ENCODE data around the gene USH1C. TPM values are rescaled to one million over a fixed set of nuclear protein-coding genes. Genes with fewer than 3 reads are reported as not detected.

USH1C gene
- total and polyA plus RNA-seq, 9 donors, result 0.25 to 1.2 (median 1.00) TPM; not detected in 5

DNA sequence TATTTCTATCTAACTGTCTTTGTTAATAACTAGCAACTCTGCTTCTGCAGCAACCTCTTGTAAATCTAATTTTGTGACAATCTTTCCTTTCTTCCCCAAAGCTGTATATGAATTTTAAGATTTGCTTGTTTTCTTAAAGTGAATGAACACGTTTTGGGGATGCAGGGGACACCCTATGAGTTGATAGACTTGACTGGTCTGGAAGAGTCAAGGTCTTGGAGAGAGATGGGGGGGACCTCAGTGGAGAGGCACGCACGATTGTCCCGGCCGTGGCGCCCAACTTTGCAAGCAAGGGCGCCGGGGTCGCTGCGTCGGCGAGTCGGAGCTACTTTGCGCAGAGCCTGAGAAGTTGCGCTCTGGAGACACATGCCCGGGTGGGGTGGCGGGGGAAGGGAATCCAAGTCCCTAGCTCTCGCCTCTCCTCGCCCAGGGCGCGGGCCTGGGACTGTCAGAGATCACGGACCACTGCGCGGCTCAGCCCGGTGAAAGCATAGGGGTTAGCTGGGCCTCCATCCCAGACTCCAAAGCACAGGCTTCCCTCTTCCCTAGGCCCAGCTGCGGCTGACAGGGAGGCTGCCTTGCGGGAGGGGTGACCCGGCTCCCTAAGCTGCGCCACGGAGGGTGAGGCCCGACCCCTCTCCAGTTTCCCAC, 68.4 kb downstream of the USH1C start:
- Histone ChIP-seq H3K9me3 (no peaks in the 10 kb centered on the region), H3K27ac (no peak overlapping the region), H3K27me3 (no peaks in the 10 kb centered on the region), H3K4me3 (no peak overlapping the region), H3K4me1 (ENCODE audit: insufficient read depth) (no peaks in the 10 kb centered on the region), H3K36me3 (no peaks in the 10 kb centered on the region)
- WGBS, 3 donors, result 1 to 4% (median 3%) methylated on average over 31 of the region's 31 CpGs
- TF ChIP-seq, protein P1, sequence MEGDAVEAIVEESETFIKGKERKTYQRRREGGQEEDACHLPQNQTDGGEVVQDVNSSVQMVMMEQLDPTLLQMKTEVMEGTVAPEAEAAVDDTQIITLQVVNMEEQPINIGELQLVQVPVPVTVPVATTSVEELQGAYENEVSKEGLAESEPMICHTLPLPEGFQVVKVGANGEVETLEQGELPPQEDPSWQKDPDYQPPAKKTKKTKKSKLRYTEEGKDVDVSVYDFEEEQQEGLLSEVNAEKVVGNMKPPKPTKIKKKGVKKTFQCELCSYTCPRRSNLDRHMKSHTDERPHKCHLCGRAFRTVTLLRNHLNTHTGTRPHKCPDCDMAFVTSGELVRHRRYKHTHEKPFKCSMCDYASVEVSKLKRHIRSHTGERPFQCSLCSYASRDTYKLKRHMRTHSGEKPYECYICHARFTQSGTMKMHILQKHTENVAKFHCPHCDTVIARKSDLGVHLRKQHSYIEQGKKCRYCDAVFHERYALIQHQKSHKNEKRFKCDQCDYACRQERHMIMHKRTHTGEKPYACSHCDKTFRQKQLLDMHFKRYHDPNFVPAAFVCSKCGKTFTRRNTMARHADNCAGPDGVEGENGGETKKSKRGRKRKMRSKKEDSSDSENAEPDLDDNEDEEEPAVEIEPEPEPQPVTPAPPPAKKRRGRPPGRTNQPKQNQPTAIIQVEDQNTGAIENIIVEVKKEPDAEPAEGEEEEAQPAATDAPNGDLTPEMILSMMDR (IDR thresholded peaks at IDR 0.05), result no peak
- TF ChIP-seq EP300 (IDR thresholded peaks at IDR 0.05), result no peak
- no peak for TF ChIP-seq POLR2A (IDR thresholded peaks at IDR 0.05)
- intact Hi-C loops (cut with DNase I), result no loop called here
- no peak for DNase-seq

DNA sequence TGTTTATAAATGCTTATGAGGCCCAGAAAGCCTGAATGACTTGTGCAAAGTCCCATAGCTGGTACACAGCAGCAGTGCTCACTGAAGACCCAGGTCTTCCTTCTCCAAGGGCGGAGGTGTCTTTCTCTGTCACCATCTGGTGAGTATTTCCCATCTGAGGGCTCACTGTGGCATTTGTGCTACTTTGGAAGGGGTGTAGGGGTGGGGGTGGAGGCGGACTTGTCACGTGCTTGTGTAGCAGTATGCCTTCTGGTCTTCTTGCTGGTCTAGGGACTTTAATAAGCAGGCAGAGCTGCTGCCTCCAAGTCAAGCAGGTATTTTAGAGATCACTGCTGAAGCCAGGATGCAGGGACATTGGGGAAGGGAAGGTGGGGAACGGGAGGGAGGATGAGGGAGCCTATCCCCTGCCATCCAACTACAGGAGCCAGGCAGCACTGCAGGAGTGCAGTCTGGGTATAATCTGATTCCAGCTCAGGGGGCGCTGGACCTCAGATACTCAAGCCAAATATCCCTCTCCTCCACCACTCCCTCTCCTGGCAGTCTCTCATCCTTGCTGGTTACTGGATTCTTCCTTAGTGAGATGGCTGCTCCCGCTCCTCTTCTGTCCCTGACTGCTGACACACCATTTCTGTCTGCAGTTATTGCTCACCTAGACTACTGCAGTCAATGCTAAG, 71.0 kb downstream of the USH1C start:
- TF ChIP-seq EP300 (IDR thresholded peaks at IDR 0.05) (no peak), POLR2A (IDR thresholded peaks at IDR 0.05) (no peak)
- WGBS, 3 donors, result 29 to 44% (median 40%) methylated on average over 6 of the region's 6 CpGs
- Histone ChIP-seq H3K9me3 (no peaks in the 10 kb centered on the region), H3K27me3 (no peaks in the 10 kb centered on the region), H3K4me3 (no peak overlapping the region), H3K4me1 (ENCODE audit: insufficient read depth) (no peaks in the 10 kb centered on the region), H3K36me3 (no peaks in the 10 kb centered on the region), H3K27ac (no peak overlapping the region)
- no peak for DNase-seq
- intact Hi-C loops (cut with DNase I), result no loop called here

DNA sequence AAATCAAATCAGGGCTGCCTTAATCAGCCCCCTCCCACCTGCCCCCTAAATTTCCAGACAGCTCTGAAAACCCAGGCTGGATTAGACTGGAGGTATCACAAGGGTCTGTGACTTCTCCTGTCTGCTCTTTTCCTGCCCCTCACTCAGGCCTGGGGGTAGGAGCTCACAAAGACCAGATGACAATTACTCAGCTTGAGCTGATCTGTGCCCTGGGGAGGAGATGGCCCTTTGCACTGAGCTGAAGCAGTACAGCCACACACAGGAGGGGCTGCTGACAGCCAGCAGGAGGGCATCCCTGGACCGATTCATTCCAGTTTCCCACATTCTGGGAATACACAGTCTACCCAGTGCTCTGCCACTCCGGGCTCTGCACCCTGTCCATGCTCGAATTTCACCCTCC, 71.7 kb downstream of the USH1C start:
- DNase-seq, result no peak
- H3K27me3 ChIP-seq, result no peaks in the 10 kb centered on the region
- no peaks in the 10 kb centered on the region for H3K36me3 ChIP-seq
- intact Hi-C loops (cut with DNase I), result no loop called here
- TF ChIP-seq, protein P1 (IDR thresholded peaks at IDR 0.05), result no peak
- TF ChIP-seq POLR2A (IDR thresholded peaks at IDR 0.05) (no peak), EP300 (IDR thresholded peaks at IDR 0.05) (no peak)
- H3K27ac ChIP-seq, result no peak overlapping the region
- H3K4me1 ChIP-seq (ENCODE audit: insufficient read depth), result no peaks in the 10 kb centered on the region
- 39 to 50% (median 41%) methylated on average over 3 of the region's 3 CpGs for WGBS, 3 donors
- H3K4me3 ChIP-seq, result no peak overlapping the region
- no peaks in the 10 kb centered on the region for H3K9me3 ChIP-seq

DNA sequence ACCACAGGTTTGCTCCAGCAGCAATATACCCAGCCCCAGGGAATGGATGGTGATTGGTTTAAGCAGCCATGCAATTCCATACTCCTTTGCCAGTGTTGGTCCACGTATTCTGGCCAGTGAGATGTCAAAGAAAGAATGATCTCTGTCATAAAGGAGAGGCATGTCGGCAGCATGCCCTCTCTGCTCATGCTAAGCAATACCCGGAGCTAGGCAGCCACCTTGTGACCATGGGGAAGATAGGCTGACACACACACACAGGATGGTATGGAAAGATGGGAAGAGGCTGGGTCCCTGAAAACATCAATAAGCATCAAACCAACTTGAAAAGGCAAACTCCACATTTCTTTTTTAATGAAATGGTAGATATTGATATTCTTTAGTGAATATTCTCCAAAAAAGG, 72.7 kb downstream of the USH1C start:
- no peak overlapping the region for H3K4me3 ChIP-seq
- H3K27me3 ChIP-seq, result no peaks in the 10 kb centered on the region
- H3K36me3 ChIP-seq, result no peaks in the 10 kb centered on the region
- TF ChIP-seq EP300 (IDR thresholded peaks at IDR 0.05) (no peak), POLR2A (IDR thresholded peaks at IDR 0.05) (no peak)
- TF ChIP-seq, protein P1 (IDR thresholded peaks at IDR 0.05), result no peak
- no peaks in the 10 kb centered on the region for H3K4me1 ChIP-seq (ENCODE audit: insufficient read depth)
- no peak overlapping the region for H3K27ac ChIP-seq
- WGBS, 3 donors, result 72 to 84% (median 81%) methylated on average over 3 of the region's 3 CpGs
- no peaks in the 10 kb centered on the region for H3K9me3 ChIP-seq
- intact Hi-C loops (cut with DNase I), result no loop called here
- DNase-seq, result no peak

DNA sequence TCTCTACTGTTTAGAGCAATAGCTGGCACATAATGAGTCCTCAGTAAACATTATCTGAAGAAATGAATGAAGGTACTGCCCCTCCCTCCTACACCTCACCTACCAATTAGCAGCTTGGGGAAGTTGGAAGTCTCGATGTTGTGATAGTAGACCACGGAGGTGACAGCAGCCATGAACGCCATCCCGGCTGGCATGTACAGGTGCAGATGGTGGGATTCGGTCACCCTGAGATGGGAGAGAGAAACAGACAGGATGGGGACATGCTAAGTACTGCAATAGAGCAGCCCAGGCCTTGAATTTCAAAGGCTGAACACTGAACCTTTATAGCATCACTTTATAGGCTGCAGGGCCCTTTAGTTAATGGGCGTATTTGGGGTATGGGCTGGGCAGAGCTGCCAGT, 74.2 kb downstream of the USH1C start:
- Histone ChIP-seq H3K27ac (no peak overlapping the region), H3K27me3 (no peaks in the 10 kb centered on the region), H3K36me3 (no peaks in the 10 kb centered on the region), H3K4me3 (no peak overlapping the region), H3K4me1 (ENCODE audit: insufficient read depth) (no peaks in the 10 kb centered on the region), H3K9me3 (no peaks in the 10 kb centered on the region)
- intact Hi-C loops (cut with DNase I), result no loop called here
- TF ChIP-seq EP300 (IDR thresholded peaks at IDR 0.05) (no peak), POLR2A (IDR thresholded peaks at IDR 0.05) (no peak)
- TF ChIP-seq, protein P1 (IDR thresholded peaks at IDR 0.05), result no peak
- no peak for DNase-seq
- WGBS, 3 donors, result 86 to 89% (median 88%) methylated on average over 6 of the region's 6 CpGs

All from ovary (tissue), 9 donors.